Fibroblast of lung (primary cell): Measurements from ENCODE around the gene ZG16.
"Not testable (repeated sequence)": the region's sequence is repeated elsewhere in the genome, so short reads cannot be mapped to it uniquely, and the experiment has no call there.

Source experiments
- EZH2 ChIP-seq: IDR thresholded peaks from 2 replicates; pipeline ENCODE4 v1.5.1; 2012; ENCODE audit warnings: low read length, control low read depth, mild to moderate bottlenecking; ENCODE audit errors: missing control alignments
- TF ChIP-seq, protein P1 (sequence below), 2 donors: IDR thresholded peaks in 1 of 2; conservative IDR thresholded peaks in 1 of 2; 1 replicate in 1 of 2; 2 replicates in 1 of 2; pipeline ENCODE4 v1.5.1; 2011 to 2012; ENCODE audit warnings: low read length in 2 of 2, control low read depth in 1 of 2, inconsistent platforms in 1 of 2, low read depth in 1 of 2, mild to moderate bottlenecking in 1 of 2

- TF ChIP-seq, protein P1, sequence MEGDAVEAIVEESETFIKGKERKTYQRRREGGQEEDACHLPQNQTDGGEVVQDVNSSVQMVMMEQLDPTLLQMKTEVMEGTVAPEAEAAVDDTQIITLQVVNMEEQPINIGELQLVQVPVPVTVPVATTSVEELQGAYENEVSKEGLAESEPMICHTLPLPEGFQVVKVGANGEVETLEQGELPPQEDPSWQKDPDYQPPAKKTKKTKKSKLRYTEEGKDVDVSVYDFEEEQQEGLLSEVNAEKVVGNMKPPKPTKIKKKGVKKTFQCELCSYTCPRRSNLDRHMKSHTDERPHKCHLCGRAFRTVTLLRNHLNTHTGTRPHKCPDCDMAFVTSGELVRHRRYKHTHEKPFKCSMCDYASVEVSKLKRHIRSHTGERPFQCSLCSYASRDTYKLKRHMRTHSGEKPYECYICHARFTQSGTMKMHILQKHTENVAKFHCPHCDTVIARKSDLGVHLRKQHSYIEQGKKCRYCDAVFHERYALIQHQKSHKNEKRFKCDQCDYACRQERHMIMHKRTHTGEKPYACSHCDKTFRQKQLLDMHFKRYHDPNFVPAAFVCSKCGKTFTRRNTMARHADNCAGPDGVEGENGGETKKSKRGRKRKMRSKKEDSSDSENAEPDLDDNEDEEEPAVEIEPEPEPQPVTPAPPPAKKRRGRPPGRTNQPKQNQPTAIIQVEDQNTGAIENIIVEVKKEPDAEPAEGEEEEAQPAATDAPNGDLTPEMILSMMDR (conservative IDR thresholded peaks at IDR 0.05 in 1 of 2, IDR thresholded peaks at IDR 0.05 in 1 of 2; ENCODE audit: low read depth in 1 of 2, low read length in 2 of 2): not testable (repeated sequence)
- TF ChIP-seq EZH2: not testable (repeated sequence)
Observed at GRCh38 chr16:29787155-29787554, 9.1 kb downstream of the ZG16 start.
